GM18499 (cell line): ENCODE measurements around the gene SERBP1.

Source experiments
- ATAC-seq: cut with Tn5 transposase; IDR thresholded peaks from one replicate; pipeline ENCODE4 v1.9.1; 2021; ENCODE audit warnings: moderate number of reproducible peaks; ENCODE audit not compliant: insufficient read depth, unreplicated experiment

The SERBP1 gene

DNA sequence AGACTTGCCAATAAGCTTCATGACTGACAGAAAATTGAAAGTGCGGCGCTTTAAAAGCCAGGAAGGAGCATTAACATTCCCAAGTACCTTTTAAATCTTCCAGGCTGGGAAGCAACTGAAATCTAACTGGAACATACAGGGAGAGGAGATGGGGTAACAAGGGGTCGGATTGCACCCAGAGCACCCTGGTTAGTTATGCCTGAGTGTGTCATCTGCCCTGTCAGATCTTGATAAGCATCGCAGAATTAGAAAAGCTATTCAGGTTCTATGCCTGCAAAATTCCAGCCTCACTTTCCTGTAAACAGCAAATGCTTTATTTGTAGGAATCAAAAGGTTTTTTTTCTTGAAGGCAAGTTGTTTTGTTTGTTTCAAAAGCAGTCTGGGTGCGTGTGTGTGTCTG is 58.5 kb downstream of the SERBP1 start:
- no peak for ATAC-seq

DNA sequence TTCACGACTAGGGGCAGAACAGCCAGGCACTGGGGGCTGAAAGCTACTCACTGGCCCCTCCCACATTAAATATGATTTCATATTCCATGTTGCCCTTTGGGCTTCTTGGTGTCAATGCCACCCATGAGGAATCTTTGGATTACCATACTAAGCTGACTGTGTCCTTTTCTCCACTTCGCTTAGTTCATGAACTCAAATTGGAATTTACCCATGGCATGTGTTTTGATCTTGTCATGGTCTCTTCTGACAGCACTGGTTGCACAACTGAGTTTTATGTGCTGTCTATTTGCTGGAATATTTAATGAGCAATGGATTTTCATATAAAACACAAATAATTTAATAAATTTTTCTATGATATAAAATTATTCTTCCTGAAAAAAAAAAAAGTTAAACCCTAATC is 59.2 kb downstream of the SERBP1 start:
- no peak for ATAC-seq

GRCh38 chr1:67368046-67368514 is 62.1 kb downstream of the SERBP1 start:
- no peak for ATAC-seq

DNA sequence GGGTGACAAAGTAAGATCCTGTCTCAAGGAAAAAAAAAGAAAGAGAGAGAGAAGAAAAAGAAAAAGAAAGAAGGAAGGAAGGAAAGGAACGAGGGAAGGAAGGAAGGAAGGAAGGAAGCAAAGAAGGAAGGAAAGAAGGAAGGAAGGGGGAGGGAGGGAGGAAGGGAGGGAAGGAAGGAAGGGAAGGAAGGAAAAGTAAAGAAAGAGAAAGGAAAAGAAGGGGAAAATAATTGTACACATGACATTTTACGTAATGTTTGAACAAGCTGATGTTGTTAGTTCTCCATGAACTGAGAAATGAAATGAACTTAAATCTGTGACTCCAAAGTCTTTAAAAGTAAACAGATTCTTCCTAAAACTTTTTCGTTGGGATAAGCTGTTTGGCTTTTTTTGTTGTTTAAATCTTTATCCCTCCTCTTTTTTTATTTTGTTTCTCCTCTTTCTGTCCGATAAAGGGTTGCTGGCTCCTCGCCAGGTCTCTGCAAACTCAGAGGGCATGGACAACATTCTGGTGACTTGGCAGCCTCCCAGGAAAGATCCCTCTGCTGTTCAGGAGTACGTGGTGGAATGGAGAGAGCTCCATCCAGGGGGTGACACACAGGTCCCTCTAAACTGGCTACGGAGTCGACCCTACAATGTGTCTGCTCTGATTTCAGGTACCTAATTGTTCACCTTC is 62.7 kb downstream of the SERBP1 start:
- no peak for ATAC-seq

GRCh38 chr1:67361641-67362040 is 68.6 kb downstream of the SERBP1 start:
- no peak for ATAC-seq

- no peak for ATAC-seq
These were observed 70.6 kb downstream of the SERBP1 start for GRCh38 chr1:67359592-67359991.
